Lower leg skin (tissue), 3 donors: ENCODE measurements around the gene DCHS1.

Experiments used
- POLR2A ChIP-seq, 2 donors: fragments of 450-650 bp; IDR thresholded peaks; one replicate each; pipeline ENCODE4 v1.6.1; 2016 to 2017; ENCODE audit warnings: antibody characterized with exemption in 2 of 2, mild to moderate bottlenecking in 1 of 2, moderate library complexity in 1 of 2
- TF ChIP-seq, protein P1 (sequence below), 3 donors: fragments of 450-650 bp; IDR thresholded peaks; one replicate each; pipeline ENCODE4 v1.5.1; 2016; ENCODE audit warnings: antibody characterized with exemption in 3 of 3, mild to moderate bottlenecking in 3 of 3, moderate library complexity in 2 of 3

DNA sequence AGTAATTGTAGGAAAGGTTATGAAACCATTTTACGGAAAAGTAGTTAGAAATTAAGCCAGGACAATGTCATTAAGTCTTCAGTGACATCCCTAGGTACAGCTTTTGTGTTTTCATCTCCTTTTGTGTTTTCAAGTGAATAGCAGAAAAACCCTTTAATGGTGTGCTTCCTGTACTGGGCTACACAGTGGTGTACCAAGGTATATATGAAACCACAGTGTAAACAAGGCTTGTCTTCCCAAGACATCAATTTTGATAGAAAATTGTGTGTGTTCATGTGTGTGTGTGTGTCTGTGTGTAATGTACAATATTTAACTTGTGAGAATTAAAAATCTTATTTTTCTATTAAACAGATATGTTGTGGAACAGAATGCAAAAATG lies 18.6 kb upstream of the DCHS1 start:
- TF ChIP-seq, protein P1, sequence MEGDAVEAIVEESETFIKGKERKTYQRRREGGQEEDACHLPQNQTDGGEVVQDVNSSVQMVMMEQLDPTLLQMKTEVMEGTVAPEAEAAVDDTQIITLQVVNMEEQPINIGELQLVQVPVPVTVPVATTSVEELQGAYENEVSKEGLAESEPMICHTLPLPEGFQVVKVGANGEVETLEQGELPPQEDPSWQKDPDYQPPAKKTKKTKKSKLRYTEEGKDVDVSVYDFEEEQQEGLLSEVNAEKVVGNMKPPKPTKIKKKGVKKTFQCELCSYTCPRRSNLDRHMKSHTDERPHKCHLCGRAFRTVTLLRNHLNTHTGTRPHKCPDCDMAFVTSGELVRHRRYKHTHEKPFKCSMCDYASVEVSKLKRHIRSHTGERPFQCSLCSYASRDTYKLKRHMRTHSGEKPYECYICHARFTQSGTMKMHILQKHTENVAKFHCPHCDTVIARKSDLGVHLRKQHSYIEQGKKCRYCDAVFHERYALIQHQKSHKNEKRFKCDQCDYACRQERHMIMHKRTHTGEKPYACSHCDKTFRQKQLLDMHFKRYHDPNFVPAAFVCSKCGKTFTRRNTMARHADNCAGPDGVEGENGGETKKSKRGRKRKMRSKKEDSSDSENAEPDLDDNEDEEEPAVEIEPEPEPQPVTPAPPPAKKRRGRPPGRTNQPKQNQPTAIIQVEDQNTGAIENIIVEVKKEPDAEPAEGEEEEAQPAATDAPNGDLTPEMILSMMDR (IDR thresholded peaks at IDR 0.05) = no peak
- TF ChIP-seq POLR2A (IDR thresholded peaks at IDR 0.05) = no peak
